HepG2 (cell line): ENCODE results near the gene CMC4. TPM values are rescaled to one million over a fixed set of nuclear protein-coding genes. Genes with fewer than 3 reads are reported as not detected.

Experiments
- ATF7 ChIP-seq, 2 experiments: fragments of 450-650 bp in 1 of 2; sonication (generic) in 1 of 2; formaldehyde crosslinking in 1 of 2; IDR thresholded peaks; 2 replicates each; pipeline versions ENCODE4 v1.4.0 to v1.6.1; 2016 to 2020; ENCODE audit warnings: antibody characterized with exemption in 1 of 2, mild to moderate bottlenecking in 1 of 2, missing genetic modification reagents in 1 of 2
- KDM2A ChIP-seq: sonication (generic); formaldehyde crosslinking; IDR thresholded peaks from 2 replicates; pipeline ENCODE4 v1.4.0; 2020; ENCODE audit warnings: low read depth, missing genetic modification reagents, borderline replicate concordance
- NKX3-1 ChIP-seq: sonication (generic); formaldehyde crosslinking; IDR thresholded peaks from 2 replicates; pipeline ENCODE4 v1.5.0; 2020; ENCODE audit warnings: missing genetic modification reagents
- RFXANK ChIP-seq: IDR thresholded peaks from 2 replicates; pipeline ENCODE4 v1.6.1; 2016
- SALL2 ChIP-seq: sonication (generic); formaldehyde crosslinking; IDR thresholded peaks from 2 replicates; pipeline ENCODE4 v1.8.1; 2023; ENCODE audit warnings: mild to moderate bottlenecking, missing genetic modification reagents, inconsistent platforms
- UBTF ChIP-seq: sonication (generic); formaldehyde crosslinking; IDR thresholded peaks from 2 replicates; pipeline ENCODE4 v1.4.0; 2020; ENCODE audit warnings: mild to moderate bottlenecking, missing genetic modification reagents
- ZNF639 ChIP-seq: conservative IDR thresholded peaks from 2 replicates; pipeline ENCODE4 v1.6.1; 2018; ENCODE audit warnings: missing genetic modification reagents
- ZNF777 ChIP-seq: sonication (generic); formaldehyde crosslinking; IDR thresholded peaks from 2 replicates; pipeline ENCODE4 v1.4.0; 2020; ENCODE audit warnings: missing genetic modification reagents
- ZNF841 ChIP-seq: sonication (generic); formaldehyde crosslinking; IDR thresholded peaks from 2 replicates; pipeline ENCODE4 v1.8.1; 2023; ENCODE audit warnings: missing genetic modification reagents, borderline replicate concordance
- ZSCAN5A ChIP-seq: sonication (generic); formaldehyde crosslinking; IDR thresholded peaks from 2 replicates; pipeline ENCODE4 v1.8.0; 2022; ENCODE audit warnings: mild to moderate bottlenecking, missing genetic modification reagents, borderline replicate concordance
- ZZZ3 ChIP-seq: sonication (generic); formaldehyde crosslinking; IDR thresholded peaks from 2 replicates; pipeline ENCODE4 v1.4.0; 2020; ENCODE audit warnings: missing genetic modification reagents, mild to moderate bottlenecking, borderline replicate concordance
- polyA plus RNA-seq, 8 experiments: library from polyadenylated mRNA; depleted of rRNA in 3 of 8; stranded (reverse) in 7 of 8; unstranded in 1 of 8; fragments of >200 nt; fragmentation: Illumina TruSeq in 4 of 8; extraction: Trizol in 4 of 8; gene quantifications; 2 replicates each; pipeline versions ENCODE4 v1.2.1 to v1.2.3, GENCODE V29; 2011 to 2016; ENCODE audit warnings: low read depth in 4 of 8, missing spikeins in 1 of 8, mixed read lengths in 1 of 8; ENCODE audit not compliant: insufficient read depth in 1 of 8
- total RNA-seq, 5 experiments: library from RNA; depleted of rRNA; stranded (reverse); fragments of >200 nt; fragmentation: Illumina TruSeq; extraction: Trizol; gene quantifications; 2 replicates each; pipeline ENCODE4 v1.2.3, GENCODE V29; 2016; ENCODE audit warnings: low read depth in 1 of 5
- TF ChIP-seq, protein P1 (sequence below): sonication (generic); formaldehyde crosslinking; IDR thresholded peaks from 2 replicates; pipeline ENCODE4 v1.4.0; 2020; ENCODE audit warnings: missing genetic modification reagents, borderline replicate concordance
- TF ChIP-seq, protein P2 (sequence below): sonication (generic); formaldehyde crosslinking; IDR thresholded peaks from 2 replicates; pipeline ENCODE4 v1.4.0; 2020; ENCODE audit warnings: mild to moderate bottlenecking, low read depth, missing genetic modification reagents
- TF ChIP-seq, protein P3 (sequence below): sonication (generic); formaldehyde crosslinking; conservative IDR thresholded peaks from 2 replicates; pipeline ENCODE4 v1.8.0; 2022; ENCODE audit warnings: low read depth, missing genetic modification reagents

CMC4 gene
- total and polyA plus RNA-seq, 2 of the 13 experiments (the other 11 are each of a cell fraction or from before 2014, with no cell fraction given): 5.6 to 11.5 TPM

GRCh38 chrX:155026727-155027508 lies 44.0 kb downstream of the CMC4 start, which contains the start of gene FUNDC2 (continued):
- no peak for TF ChIP-seq ATF7 (IDR thresholded peaks at IDR 0.05)
- TF ChIP-seq ATF7 (CRISPR knock-in tag; IDR thresholded peaks at IDR 0.05): no peak
- TF ChIP-seq SALL2 (CRISPR knock-in tag): no peak
- TF ChIP-seq RFXANK (CRISPR knock-in tag): no peak
- TF ChIP-seq UBTF: peak; percentile 67; the same call in 1 of the 2 replicates
- no peak for TF ChIP-seq NKX3-1 (CRISPR knock-in tag)
- no peak for TF ChIP-seq ZSCAN5A (CRISPR knock-in tag)
- peak; percentile 79 for TF ChIP-seq ZNF777 (CRISPR knock-in tag)
- TF ChIP-seq ZZZ3 (CRISPR knock-in tag): no peak
- TF ChIP-seq ZNF639 (CRISPR knock-in tag): peak; percentile 79; the same call in 1 of the 2 replicates
- TF ChIP-seq, protein P1, sequence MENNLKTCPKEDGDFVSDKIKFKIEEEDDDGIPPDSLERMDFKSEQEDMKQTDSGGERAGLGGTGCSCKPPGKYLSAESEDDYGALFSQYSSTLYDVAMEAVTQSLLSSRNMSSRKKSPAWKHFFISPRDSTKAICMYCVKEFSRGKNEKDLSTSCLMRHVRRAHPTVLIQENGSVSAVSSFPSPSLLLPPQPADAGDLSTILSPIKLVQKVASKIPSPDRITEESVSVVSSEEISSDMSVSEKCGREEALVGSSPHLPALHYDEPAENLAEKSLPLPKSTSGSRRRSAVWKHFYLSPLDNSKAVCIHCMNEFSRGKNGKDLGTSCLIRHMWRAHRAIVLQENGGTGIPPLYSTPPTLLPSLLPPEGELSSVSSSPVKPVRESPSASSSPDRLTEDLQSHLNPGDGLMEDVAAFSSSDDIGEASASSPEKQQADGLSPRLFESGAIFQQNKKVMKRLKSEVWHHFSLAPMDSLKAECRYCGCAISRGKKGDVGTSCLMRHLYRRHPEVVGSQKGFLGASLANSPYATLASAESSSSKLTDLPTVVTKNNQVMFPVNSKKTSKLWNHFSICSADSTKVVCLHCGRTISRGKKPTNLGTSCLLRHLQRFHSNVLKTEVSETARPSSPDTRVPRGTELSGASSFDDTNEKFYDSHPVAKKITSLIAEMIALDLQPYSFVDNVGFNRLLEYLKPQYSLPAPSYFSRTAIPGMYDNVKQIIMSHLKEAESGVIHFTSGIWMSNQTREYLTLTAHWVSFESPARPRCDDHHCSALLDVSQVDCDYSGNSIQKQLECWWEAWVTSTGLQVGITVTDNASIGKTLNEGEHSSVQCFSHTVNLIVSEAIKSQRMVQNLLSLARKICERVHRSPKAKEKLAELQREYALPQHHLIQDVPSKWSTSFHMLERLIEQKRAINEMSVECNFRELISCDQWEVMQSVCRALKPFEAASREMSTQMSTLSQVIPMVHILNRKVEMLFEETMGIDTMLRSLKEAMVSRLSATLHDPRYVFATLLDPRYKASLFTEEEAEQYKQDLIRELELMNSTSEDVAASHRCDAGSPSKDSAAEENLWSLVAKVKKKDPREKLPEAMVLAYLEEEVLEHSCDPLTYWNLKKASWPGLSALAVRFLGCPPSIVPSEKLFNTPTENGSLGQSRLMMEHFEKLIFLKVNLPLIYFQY (CRISPR knock-in tag): 0 out of 2 replicates have a peak, but pooled peaks have one; percentile 36
- TF ChIP-seq ZNF841 (CRISPR knock-in tag): no peak
- TF ChIP-seq KDM2A (CRISPR knock-in tag): peak; percentile 62; the same call in 1 of the 2 replicates
- TF ChIP-seq, protein P2, sequence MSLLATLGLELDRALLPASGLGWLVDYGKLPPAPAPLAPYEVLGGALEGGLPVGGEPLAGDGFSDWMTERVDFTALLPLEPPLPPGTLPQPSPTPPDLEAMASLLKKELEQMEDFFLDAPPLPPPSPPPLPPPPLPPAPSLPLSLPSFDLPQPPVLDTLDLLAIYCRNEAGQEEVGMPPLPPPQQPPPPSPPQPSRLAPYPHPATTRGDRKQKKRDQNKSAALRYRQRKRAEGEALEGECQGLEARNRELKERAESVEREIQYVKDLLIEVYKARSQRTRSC (CRISPR knock-in tag): no peak
- TF ChIP-seq, protein P3, sequence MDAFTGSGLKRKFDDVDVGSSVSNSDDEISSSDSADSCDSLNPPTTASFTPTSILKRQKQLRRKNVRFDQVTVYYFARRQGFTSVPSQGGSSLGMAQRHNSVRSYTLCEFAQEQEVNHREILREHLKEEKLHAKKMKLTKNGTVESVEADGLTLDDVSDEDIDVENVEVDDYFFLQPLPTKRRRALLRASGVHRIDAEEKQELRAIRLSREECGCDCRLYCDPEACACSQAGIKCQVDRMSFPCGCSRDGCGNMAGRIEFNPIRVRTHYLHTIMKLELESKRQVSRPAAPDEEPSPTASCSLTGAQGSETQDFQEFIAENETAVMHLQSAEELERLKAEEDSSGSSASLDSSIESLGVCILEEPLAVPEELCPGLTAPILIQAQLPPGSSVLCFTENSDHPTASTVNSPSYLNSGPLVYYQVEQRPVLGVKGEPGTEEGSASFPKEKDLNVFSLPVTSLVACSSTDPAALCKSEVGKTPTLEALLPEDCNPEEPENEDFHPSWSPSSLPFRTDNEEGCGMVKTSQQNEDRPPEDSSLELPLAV (CRISPR knock-in tag): no peak
